T-helper 2 cell (primary cell): ENCODE results near the gene GPR55.

Experiments
- DNase-seq, 5 experiments: peaks; one replicate each; pipeline versions ENCODE4 v3.0.0 to v3.0.0-alpha.2; 2012 to 2022

GPR55 gene

GRCh38 chr2:230900336-230900995 lies 24.6 kb downstream of the GPR55 start:
- no peak for DNase-seq

- DNase-seq: peak in 2 of 5 experiments; percentile 35 to 81
Observed at GRCh38 chr2:230899786-230900185, 25.3 kb downstream of the GPR55 start.

GRCh38 chr2:230899287-230899686 lies 25.8 kb downstream of the GPR55 start:
- DNase-seq: no peak

GRCh38 chr2:230898713-230899091 lies 26.3 kb downstream of the GPR55 start:
- no peak for DNase-seq

GRCh38 chr2:230898016-230898712 lies 26.9 kb downstream of the GPR55 start:
- DNase-seq: no peak

GRCh38 chr2:230896346-230897115 lies 28.5 kb downstream of the GPR55 start:
- DNase-seq: no peak

- no peak for DNase-seq
Observed at GRCh38 chr2:230895536-230896345, 29.3 kb downstream of the GPR55 start.

- DNase-seq: peak in 1 of 5 experiments; percentile 6
Observed at GRCh38 chr2:230893841-230894781, 30.9 kb downstream of the GPR55 start.

GRCh38 chr2:230893338-230893737 lies 31.7 kb downstream of the GPR55 start:
- no peak for DNase-seq

- DNase-seq: no peak
Observed at GRCh38 chr2:230891509-230891908, 33.5 kb downstream of the GPR55 start.

GRCh38 chr2:230891064-230891463 lies 34.0 kb downstream of the GPR55 start:
- DNase-seq: no peak

GRCh38 chr2:230890646-230891045 lies 34.4 kb downstream of the GPR55 start:
- DNase-seq: no peak

GRCh38 chr2:230889911-230890601 lies 35.0 kb downstream of the GPR55 start:
- DNase-seq: no peak

GRCh38 chr2:230888824-230889400 lies 36.1 kb downstream of the GPR55 start:
- no peak for DNase-seq

GRCh38 chr2:230887342-230887741 lies 37.7 kb downstream of the GPR55 start:
- DNase-seq: no peak

GRCh38 chr2:230886671-230887071 lies 38.4 kb downstream of the GPR55 start:
- DNase-seq: no peak

GRCh38 chr2:230886206-230886605 lies 38.8 kb downstream of the GPR55 start:
- no peak for DNase-seq

- DNase-seq: peak in 1 of 5 experiments; percentile 51
Observed at GRCh38 chr2:230885463-230886130, 39.4 kb downstream of the GPR55 start.

- no peak for DNase-seq
Observed at GRCh38 chr2:230881840-230882239, 43.2 kb downstream of the GPR55 start.

GRCh38 chr2:230879891-230880290 lies 45.2 kb downstream of the GPR55 start:
- no peak for DNase-seq
